Progenitor cell of endocrine pancreas (in vitro differentiated cells): Measurements from ENCODE around the gene CLDN16. TPM values are rescaled to one million over a fixed set of nuclear protein-coding genes. Genes with fewer than 3 reads are reported as not detected.
A peak's percentile ranks its signal among the peaks of the same experiment; 100 is the strongest.

Experiments used
- DNase-seq: peaks from one replicate; pipeline ENCODE4 v3.0.0; 2021; ENCODE audit warnings: low spot score; ENCODE audit not compliant: unreplicated experiment
- H3K27ac Mint-ChIP-seq: 2 replicates; pipeline ENCODE4 v1.8.0; 2021; ENCODE audit warnings: mild to moderate bottlenecking, moderate library complexity, mixed read lengths
- H3K27me3 Mint-ChIP-seq: 2 replicates; pipeline ENCODE4 v1.8.0; 2021; ENCODE audit warnings: mixed read lengths
- H3K36me3 Mint-ChIP-seq: 2 replicates; pipeline ENCODE4 v1.8.0; 2022; ENCODE audit warnings: mixed read lengths; ENCODE audit not compliant: insufficient read depth
- H3K4me1 Mint-ChIP-seq: 2 replicates; pipeline ENCODE4 v1.8.0; 2021; ENCODE audit warnings: low read depth, mixed read lengths
- H3K4me3 Mint-ChIP-seq: 2 replicates; pipeline ENCODE4 v1.8.0; 2021; ENCODE audit warnings: low read depth, mild to moderate bottlenecking, moderate library complexity, mixed read lengths
- H3K9me3 Mint-ChIP-seq: 2 replicates; pipeline ENCODE4 v1.8.0; 2021; ENCODE audit warnings: low read depth, mixed read lengths
- total RNA-seq: library from RNA; stranded (reverse); gene quantifications from 2 replicates; pipeline ENCODE4 v1.2.1, GENCODE V29; 2021
- TF ChIP-seq, protein P1 (sequence below): fragments of 200-600 bp; sonication (generic); IDR thresholded peaks from one replicate; pipeline ENCODE4 v1.5.0; 2021; ENCODE audit warnings: antibody characterized with exemption, mild to moderate bottlenecking; ENCODE audit not compliant: unreplicated experiment

CLDN16 gene
- total RNA-seq, 1 donor from 2014 or later = 0.31 TPM

DNA sequence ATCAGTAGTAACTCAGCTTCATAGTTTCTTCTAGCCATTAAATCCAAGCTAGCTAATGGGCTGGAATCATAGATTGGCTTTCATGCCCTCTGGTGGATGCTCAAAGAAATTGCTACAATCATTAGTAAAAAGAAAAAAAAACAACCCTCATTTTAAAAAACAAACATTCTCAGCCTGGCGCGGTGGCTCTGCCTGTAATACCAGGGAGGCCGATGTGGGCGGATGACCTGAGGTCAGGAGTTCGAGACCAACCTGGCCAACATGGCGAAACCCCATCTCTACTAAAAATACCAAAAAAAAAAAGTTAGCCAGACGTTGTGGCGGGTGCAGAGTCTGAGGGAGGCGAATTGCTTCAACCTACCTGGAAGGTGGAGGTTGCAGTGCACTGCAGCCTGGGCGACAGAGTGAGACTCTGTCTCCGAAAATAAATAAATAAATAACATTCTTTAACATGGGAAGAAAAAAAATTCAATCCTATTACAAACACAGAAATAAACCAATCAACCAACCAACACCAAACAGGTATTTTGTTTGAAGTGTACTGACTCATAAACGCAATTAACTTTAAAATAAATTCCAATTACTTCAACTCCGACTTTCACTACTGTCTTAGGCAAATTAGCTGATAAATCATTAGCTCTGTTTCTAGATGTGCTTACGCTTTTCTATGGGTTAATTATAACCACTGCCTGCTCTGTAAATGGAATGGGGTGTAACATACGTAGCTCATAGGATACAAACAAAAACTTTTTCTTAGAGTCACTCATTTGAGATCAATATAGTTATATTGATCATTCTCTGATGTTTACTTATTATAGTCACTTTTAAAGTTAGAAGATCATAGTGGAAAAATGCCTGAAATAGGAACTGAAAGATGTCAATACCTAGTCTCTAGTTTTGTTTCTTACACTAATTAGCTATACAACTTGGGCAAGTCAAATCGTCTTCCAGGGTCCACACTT lies 36.8 kb downstream of the CLDN16 start:
- Mint-ChIP-seq H3K36me3 (no peaks in the 10 kb centered on the region), H3K9me3 (no peaks in the 10 kb centered on the region), H3K27me3 (no peaks in the 10 kb centered on the region), H3K4me3 (no peak overlapping the region), H3K4me1 (no peaks in the 10 kb centered on the region), H3K27ac (peak overlapping the region; percentile 92)
- TF ChIP-seq, protein P1, sequence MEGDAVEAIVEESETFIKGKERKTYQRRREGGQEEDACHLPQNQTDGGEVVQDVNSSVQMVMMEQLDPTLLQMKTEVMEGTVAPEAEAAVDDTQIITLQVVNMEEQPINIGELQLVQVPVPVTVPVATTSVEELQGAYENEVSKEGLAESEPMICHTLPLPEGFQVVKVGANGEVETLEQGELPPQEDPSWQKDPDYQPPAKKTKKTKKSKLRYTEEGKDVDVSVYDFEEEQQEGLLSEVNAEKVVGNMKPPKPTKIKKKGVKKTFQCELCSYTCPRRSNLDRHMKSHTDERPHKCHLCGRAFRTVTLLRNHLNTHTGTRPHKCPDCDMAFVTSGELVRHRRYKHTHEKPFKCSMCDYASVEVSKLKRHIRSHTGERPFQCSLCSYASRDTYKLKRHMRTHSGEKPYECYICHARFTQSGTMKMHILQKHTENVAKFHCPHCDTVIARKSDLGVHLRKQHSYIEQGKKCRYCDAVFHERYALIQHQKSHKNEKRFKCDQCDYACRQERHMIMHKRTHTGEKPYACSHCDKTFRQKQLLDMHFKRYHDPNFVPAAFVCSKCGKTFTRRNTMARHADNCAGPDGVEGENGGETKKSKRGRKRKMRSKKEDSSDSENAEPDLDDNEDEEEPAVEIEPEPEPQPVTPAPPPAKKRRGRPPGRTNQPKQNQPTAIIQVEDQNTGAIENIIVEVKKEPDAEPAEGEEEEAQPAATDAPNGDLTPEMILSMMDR = peak; percentile 70
- DNase-seq = peak; percentile 15

DNA sequence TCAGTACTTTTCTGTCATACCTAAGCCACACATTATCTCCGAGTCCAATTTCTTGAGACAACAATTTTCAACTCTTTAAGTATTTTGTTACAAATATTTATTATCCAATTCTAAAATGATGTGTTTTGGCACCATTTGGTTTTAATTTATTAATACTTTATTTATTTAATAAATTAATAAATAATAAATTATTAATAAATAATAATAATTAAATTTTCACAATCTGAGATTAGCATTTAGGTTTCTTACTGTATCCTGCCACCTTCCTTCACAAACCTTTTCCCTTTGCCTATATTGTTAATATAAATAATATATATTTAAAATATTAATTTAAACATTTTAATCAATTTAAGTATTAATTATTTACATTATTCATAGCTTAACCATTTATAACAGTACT lies 37.9 kb downstream of the CLDN16 start:
- Mint-ChIP-seq H3K9me3 (no peaks in the 10 kb centered on the region), H3K4me3 (no peak overlapping the region), H3K27me3 (no peaks in the 10 kb centered on the region), H3K4me1 (no peaks in the 10 kb centered on the region), H3K27ac (no peak overlapping the region), H3K36me3 (no peaks in the 10 kb centered on the region)
- no peak for DNase-seq
- TF ChIP-seq, protein P1 = no peak

DNA sequence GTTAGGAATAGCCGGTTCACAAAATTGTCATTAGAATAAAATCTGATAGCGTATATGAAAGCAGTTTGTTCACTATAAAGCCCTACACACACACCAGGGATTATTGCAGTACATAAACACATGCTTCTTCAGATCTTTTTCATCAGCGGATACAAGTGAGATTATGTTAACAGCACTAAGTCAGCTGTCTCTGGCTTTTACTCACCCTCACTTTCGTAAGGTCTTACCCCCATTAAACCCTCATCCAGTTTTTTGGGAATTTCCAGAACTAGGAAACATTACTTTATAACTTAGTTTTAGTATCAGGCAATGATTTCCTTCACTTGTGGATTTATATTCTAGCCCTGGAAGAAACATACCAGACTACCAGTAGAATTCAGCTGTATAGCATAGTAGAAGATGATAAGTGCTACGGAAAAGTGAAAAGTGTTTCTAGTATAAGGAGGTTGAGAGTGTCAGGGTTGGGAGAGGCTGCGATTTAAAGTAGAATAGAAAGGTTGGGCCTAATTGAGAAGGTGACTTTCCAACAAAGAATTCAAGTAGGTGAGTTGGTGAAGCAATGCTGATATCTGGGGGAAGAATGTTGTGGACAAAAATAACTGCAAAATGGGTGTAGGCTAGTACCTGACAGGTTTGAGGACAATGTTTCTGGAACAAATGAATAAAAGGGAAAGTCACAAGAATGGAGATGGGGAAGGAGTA lies 39.0 kb downstream of the CLDN16 start:
- Mint-ChIP-seq H3K27me3 (no peaks in the 10 kb centered on the region), H3K36me3 (no peaks in the 10 kb centered on the region), H3K4me1 (peaks cover 2% of the 10 kb centered on the region), H3K4me3 (no peak overlapping the region), H3K27ac (no peak overlapping the region), H3K9me3 (no peaks in the 10 kb centered on the region)
- no peak for DNase-seq
- TF ChIP-seq, protein P1 = no peak

DNA sequence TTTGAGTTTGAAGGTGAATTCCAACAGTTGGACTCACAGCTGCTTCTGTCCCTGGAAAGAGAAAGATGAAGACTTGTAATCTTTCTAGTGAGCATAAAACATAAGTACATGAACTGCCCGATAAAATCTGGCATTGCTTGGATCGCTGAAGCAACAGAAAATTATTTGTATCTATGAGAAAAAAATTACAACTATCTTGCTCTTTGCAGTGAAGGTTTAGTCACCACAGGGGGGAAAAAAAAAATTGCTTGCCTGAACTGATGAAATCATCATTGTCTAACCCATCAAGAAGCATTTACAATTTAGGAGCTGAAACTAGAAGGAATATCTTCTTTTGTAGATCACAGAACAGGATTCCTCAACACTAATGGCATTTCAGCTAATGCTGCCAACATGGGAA lies 41.7 kb downstream of the CLDN16 start:
- H3K4me3 Mint-ChIP-seq = no peak overlapping the region
- H3K27me3 Mint-ChIP-seq = no peaks in the 10 kb centered on the region
- H3K4me1 Mint-ChIP-seq = peaks cover 4% of the 10 kb centered on the region
- no peaks in the 10 kb centered on the region for H3K36me3 Mint-ChIP-seq
- peaks cover 5% of the 10 kb centered on the region for H3K9me3 Mint-ChIP-seq
- no peak overlapping the region for H3K27ac Mint-ChIP-seq
- TF ChIP-seq, protein P1 = no peak
- no peak for DNase-seq

DNA sequence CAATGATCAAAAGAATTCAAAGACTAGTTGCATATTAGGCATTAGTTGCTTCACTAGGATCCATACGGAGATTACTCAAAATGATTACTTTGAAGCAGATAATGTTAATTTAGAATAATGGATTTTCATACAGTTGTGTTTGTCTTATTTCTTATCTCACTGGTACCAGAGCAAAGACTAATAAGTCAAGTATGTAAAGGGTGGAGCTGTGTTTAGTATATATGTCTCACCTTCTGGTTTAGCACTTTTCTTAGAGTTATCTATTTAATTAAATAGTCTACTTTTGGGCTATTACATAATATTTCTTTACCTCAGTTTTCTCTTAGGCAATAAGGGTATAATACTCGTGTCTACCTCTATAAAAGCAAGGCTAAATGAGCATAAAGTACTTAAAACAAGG lies 42.9 kb downstream of the CLDN16 start:
- no peak for DNase-seq
- Mint-ChIP-seq H3K4me1 (peaks cover 4% of the 10 kb centered on the region), H3K4me3 (no peak overlapping the region), H3K36me3 (no peaks in the 10 kb centered on the region), H3K27ac (no peak overlapping the region), H3K9me3 (peaks cover 5% of the 10 kb centered on the region), H3K27me3 (no peaks in the 10 kb centered on the region)
- TF ChIP-seq, protein P1 = no peak
